ENCODE data around the gene TMEM86A. TPM values are rescaled to one million over a fixed set of nuclear protein-coding genes. Genes with fewer than 3 reads are reported as not detected.

The TMEM86A gene
- total and polyA plus RNA-seq, 2 of the 8 experiments (the other 6 are each of a cell fraction or from before 2014, with no cell fraction given) = 1.5 to 1.7 TPM

DNA sequence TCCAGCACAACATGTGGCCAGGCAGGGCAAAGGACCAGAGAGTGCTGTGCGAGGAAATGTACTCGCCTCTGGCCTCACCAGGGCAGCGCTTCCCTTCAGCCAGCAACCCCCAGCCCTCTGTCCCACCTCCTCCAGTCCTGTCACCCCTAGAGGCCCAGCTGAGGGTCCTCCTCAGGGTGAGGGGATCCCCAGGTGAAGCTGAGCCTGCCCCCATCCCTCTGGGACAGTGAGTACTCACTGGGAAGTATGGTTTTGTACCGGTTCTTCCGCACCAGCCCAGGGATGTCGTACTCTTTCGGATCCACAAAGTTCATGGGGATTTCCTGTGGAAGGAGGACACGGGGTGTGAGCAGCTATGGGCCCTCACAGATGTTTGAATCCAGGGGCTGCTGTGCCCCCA, 39.1 kb downstream of the TMEM86A start:
- no peak overlapping the region for H2AK5ac ChIP-seq (ENCODE audit: low read depth, low read length)
- H4K8ac ChIP-seq (ENCODE audit: extremely low read depth, insufficient read depth, low read length) = no peak overlapping the region
- no peak overlapping the region for H3K14ac ChIP-seq (ENCODE audit: insufficient read length)
- DNase-seq (ENCODE audit: low read depth in 1 of 2, low spot score in 2 of 2) (no peak), FAIRE-seq (no peak)
- H4K91ac ChIP-seq (replicated peaks; ENCODE audit: insufficient read length, low read length) = no peak overlapping the region
- WGBS, 2 experiments (ENCODE audit: extremely low coverage in 1 of 2, insufficient coverage in 1 of 2, insufficient read length in 1 of 2, insufficient replicate concordance in 2 of 2, low coverage in 1 of 2, low lambda C conversion rate in 2 of 2, missing lambda C conversion rate in 1 of 2) = 88% methylated on average over 8 of the region's 8 CpGs; no CpG with 5 or more reads in 1 of the 2 experiments
- no peak overlapping the region for H3K56ac ChIP-seq (replicated peaks; ENCODE audit: insufficient read length, low read depth, low read length)
- no peak overlapping the region for H3K9ac ChIP-seq (replicated peaks in 1 of 4; ENCODE audit: extremely low read depth in 1 of 4, low read depth in 3 of 4, low read length in 3 of 4)
- no peak overlapping the region for H2AFZ ChIP-seq (ENCODE audit: low read length)
- no peaks in the 10 kb centered on the region for H3K27me3 ChIP-seq (replicated peaks in 1 of 4; ENCODE audit: control insufficient read depth in 3 of 4, extremely low read depth in 1 of 4, insufficient read depth in 3 of 4, low read length in 3 of 4)
- H3K79me1 ChIP-seq (ENCODE audit: low read depth, low read length) = no peaks in the 10 kb centered on the region
- ChIA-PET POLR2A (ENCODE audit: partially characterized antibody) (no interaction called here), CTCF (ENCODE audit: partially characterized antibody) (interaction anchor here (0.9 to 16.4 kb wide), 6 partner anchors 10 to 148 kb away, joined by 3 to 244 read pairs (median 4); partner anchors contain the start of gene IGSF22)
- H3K4me3 ChIP-seq (ENCODE audit: extremely low read depth in 1 of 4, insufficient read depth in 2 of 4, low read depth in 3 of 4, low read length in 4 of 4) = no peak overlapping the region
- H3K79me2 ChIP-seq (ENCODE audit: control insufficient read depth in 1 of 2, insufficient read depth in 2 of 2, low read length in 2 of 2) = no peaks in the 10 kb centered on the region
- H3K4me2 ChIP-seq (ENCODE audit: insufficient read depth in 1 of 2, low read depth in 2 of 2, low read length in 2 of 2) = no peak overlapping the region
- H3K4ac ChIP-seq (replicated peaks; ENCODE audit: insufficient read length, low read depth, low read length) = no peak overlapping the region
- H3K4me1 ChIP-seq (replicated peaks in 1 of 4; ENCODE audit: control insufficient read depth in 3 of 4, insufficient read depth in 4 of 4, low read length in 3 of 4) = no peaks in the 10 kb centered on the region
- no peaks in the 10 kb centered on the region for H3K36me3 ChIP-seq (ENCODE audit: control insufficient read depth in 2 of 4, insufficient read depth in 4 of 4, low read length in 3 of 4)
- H3K18ac ChIP-seq (ENCODE audit: extremely low read depth, low read length) = no peak overlapping the region
- no peak overlapping the region for H2BK20ac ChIP-seq (ENCODE audit: low read length)
- no peak overlapping the region for H2BK15ac ChIP-seq (ENCODE audit: low read length)
- no peak overlapping the region for H4K5ac ChIP-seq (ENCODE audit: insufficient read length, low read depth, low read length)
- no peak overlapping the region for H2BK5ac ChIP-seq (ENCODE audit: low read depth, low read length)
- no peak overlapping the region for H2BK120ac ChIP-seq (replicated peaks; ENCODE audit: low read depth, low read length)
- H3K23ac ChIP-seq (ENCODE audit: insufficient read length) = no peak overlapping the region
- H2BK12ac ChIP-seq (ENCODE audit: low read depth, low read length) = no peak overlapping the region
- H3K23me2 ChIP-seq (ENCODE audit: low read depth, low read length) = no peaks in the 10 kb centered on the region
- no peak overlapping the region for H3K27ac ChIP-seq (ENCODE audit: low read depth, low read length)
- H3K9me3 ChIP-seq (ENCODE audit: insufficient read depth in 2 of 2, low read depth in 1 of 2, low read length in 1 of 2) = no peaks in the 10 kb centered on the region
- TF ChIP-seq RFX5 (IDR thresholded peaks at IDR 0.05; ENCODE audit: borderline replicate concordance, low read depth, low read length) = no peak
- TF ChIP-seq EGR1 (IDR thresholded peaks at IDR 0.05; ENCODE audit: borderline replicate concordance, low read depth, low read length) = no peak
- no peak for TF ChIP-seq RBBP5 (IDR thresholded peaks at IDR 0.05; ENCODE audit: borderline replicate concordance, low read depth, low read length)
- no peak for TF ChIP-seq RAD21 (IDR thresholded peaks at IDR 0.05 in 1 of 2, conservative IDR thresholded peaks at IDR 0.05 in 1 of 2; ENCODE audit: low read depth in 2 of 2, low read length in 2 of 2)
- TF ChIP-seq JUND (IDR thresholded peaks at IDR 0.05; ENCODE audit: low read length) = no peak
- TF ChIP-seq MAFK (IDR thresholded peaks at IDR 0.05; ENCODE audit: low read depth, low read length) = no peak
- TF ChIP-seq POLR2A (IDR thresholded peaks at IDR 0.05; ENCODE audit: control extremely low read depth in 1 of 2, low read depth in 2 of 2, low read length in 2 of 2) = no peak
- TF ChIP-seq TEAD4 (IDR thresholded peaks at IDR 0.05; ENCODE audit: low read depth, low read length) = no peak
- no peak for TF ChIP-seq CBX8 (IDR thresholded peaks at IDR 0.05; ENCODE audit: borderline replicate concordance, low read depth, low read length)
- no peak for TF ChIP-seq EP300 (IDR thresholded peaks at IDR 0.05; ENCODE audit: borderline replicate concordance in 1 of 2, low read depth in 2 of 2, low read length in 2 of 2)
- no peak for TF ChIP-seq POU5F1 (IDR thresholded peaks at IDR 0.05; ENCODE audit: low read depth, low read length)
- no peak for TF ChIP-seq SIRT6 (IDR thresholded peaks at IDR 0.05; ENCODE audit: low read length)
- TF ChIP-seq CREB1 (IDR thresholded peaks at IDR 0.05) = no peak
- no peaks in the 10 kb centered on the region for H4K20me1 ChIP-seq (replicated peaks in 1 of 2; ENCODE audit: control insufficient read depth in 1 of 2, insufficient read depth in 2 of 2, low read length in 2 of 2)
